Inflammatory macrophage (primary cell): ENCODE results near the gene LEP.
"Not testable (repeated sequence)": the region's sequence is repeated elsewhere in the genome, so short reads cannot be mapped to it uniquely, and the experiment has no call there.

Experiments used
- DNase-seq, 2 donors: peaks; one replicate each; pipeline ENCODE4 v3.0.0-alpha.2; 2020 to 2022

Gene LEP

DNA sequence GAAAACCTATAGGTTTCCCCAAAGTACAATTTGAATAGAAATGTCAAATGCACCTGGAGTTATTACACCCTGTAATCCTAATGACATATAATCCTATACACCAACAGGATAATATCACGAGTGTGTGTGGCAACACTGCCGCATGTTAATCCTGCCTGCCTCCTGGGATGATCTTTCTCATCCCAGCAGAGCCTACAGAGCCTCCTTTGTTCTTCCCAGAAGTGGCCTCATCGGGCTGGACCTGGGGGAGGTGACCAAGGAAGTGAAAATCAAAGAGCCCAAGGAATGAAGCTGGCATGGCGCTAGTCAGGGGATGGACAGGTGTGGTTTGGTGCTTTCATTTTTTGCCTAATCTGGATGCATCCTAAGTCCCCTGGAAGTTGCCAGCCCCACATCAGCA lies 29.5 kb upstream of the LEP start:
- DNase-seq = no peak

DNA sequence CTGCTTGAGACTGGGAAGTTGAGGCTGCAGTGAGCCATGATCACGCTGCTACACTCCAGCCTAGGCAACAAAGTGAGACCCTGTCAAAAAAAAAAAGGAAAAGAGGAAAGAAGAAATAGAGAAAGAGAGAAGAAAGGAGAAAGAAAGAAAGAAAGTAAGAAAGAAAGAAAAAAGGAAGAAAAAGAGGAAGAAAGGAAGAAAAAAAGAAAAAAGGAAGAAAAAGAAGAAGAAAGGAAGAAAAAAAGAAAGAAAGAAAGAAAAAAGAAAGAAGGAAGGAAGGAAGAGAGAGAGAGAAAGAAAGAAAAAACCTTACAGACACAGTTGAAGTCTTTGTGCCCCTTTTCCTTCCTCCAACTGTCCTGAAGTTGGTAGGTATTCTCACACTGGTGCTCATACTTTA lies 26.6 kb upstream of the LEP start:
- no peak for DNase-seq

DNA sequence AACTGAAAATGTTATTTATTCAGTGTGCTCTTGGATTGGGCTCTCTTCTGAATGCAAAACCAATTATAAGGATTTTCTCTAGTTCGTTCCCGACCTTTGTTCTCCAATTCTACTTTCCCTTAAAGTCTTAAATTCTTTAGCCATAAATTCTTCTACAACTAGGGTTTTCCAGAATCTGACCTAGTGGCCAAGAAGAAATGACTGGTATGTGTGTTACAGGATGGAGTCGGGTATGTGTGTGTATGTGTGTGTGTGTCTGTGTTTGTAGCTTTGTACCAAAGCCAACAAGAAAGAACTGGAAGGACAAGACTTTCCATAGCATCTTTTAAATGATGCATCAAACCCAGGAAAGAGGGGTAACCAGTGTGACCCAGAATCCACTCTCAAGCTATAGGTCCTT lies 25.8 kb upstream of the LEP start:
- no peak for DNase-seq

DNA sequence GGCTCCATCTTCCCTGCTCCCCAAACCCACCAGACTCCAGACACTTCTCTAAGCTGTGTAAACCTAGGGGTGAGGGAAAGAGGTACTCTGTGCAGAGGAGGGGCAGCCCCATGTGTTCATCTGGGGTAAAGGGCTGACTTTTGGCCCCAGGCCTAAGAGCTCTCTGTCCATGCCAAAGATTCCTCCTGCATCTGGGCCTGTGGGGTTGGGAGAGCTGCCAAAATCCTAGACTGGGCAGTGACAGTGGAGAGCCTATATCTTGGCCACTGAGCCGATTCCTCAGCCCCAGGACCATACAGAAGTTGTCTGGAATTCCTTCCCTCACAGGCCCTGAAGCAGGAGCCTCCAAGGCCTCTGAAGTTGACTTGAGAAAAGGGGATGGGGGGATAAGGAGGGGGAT lies 25.3 kb upstream of the LEP start:
- DNase-seq = no peak

DNA sequence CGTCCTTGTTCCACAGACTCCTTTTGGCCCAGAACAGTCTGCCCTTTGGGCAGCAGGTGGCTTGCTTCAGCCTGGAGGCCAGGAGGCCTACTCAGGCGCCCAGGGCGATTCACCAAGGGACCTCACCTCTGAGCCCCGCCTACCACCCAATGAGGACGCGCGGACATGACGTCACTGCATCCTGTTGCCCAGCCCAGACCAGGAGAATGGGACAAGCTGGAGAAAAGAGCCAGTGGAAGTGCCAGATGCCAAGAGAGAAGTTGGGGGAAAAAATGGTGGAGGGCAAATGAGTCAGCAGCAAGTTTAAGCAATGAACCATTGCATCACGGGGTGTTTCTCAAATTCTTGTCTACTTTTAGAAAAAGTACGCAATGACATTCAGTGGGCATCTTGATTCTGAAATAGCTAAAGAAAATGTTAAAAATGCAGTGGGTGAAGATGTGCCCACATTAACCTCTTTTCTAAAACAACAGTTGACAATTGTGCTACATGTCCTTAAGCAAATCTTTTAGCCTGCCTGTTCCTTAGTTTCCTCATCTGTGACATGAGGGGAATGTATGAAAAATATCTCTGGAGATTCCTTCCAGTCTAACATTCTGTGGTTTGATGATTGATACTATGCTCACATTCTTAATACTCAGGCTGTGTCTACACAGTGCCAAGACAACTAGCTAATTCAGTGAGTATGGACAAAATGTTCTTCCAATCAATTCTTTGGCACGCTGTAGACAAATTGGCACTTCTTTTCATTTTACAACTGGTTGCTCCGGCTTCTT lies 23.9 kb upstream of the LEP start:
- DNase-seq = peak; percentile 95 to 98

DNA sequence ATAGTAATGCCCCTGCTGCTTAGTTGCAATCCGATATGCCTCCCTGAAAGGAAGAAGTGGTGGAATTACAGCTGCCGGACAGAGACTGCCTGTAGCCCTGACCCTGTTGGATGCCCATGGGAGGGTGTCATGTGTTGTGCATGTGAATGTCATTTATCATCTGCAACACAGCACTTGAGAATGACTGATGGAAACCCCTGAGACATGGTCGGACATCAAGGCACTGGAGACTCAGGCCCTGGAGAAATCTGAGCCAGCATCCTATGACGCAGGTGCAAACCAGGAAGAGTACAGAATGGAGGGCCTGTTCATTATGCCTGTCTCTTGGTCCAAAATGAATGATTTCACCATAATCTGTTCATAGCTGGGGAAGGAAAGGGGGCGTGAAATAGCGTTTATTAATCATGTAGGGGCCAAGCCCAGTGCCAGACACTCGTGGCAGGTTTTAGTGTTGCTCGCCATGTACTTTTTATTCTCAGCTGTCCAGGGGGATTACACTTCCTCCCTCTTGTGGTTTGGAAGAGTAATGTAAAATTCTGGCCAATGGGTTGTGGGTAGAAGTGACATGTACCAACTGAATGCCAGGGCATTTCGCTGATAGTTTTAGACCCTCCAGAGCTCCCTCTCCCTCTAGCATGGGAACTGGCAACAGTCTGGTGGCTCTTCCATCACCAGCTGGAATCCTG lies 23.0 kb upstream of the LEP start:
- DNase-seq = peak; percentile 19 to 40

DNA sequence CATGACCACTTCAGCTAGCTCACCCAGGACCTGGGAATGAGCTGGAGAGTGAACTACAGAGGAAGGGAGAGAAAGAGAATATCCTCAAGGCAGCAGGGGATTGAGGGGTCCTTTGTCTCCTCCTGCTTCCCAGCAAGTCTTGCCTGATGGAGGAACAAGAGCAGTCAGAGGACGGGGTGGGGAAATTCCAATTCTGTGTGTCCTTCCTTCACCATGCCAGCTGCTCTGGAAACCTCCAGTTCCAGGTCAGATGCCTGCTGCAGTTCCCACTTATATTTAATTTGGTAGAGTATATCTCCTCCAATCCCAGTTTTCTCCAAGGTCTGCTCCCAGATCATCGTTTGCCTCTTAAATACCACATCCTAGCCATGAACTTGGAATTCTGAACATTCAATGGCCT lies 21.4 kb upstream of the LEP start:
- peak in 1 of 2 donors; percentile 18 for DNase-seq

DNA sequence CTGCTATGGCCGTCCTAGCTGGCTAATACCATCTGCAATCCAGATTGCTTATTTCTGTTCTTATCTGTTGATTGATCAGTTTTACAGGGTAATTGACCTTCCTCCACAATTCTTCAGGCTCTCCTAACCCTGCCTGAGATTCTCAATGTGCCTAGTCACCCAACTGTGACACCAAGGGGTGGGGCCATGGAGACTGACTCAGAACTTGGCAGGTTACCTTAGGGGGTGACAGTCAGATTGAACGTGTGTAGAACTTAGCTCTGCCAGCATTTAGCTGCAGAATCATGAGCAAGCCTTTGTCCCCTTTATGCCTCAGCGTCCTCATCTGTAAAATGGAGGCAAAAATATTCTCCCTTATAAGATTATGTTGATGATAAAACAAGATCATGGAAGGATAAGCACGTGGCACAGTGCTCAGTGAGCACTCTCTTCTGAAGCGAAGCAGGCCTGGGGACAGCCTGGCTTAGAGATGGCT lies 19.1 kb upstream of the LEP start:
- peak in 1 of 2 donors; percentile 10 for DNase-seq

DNA sequence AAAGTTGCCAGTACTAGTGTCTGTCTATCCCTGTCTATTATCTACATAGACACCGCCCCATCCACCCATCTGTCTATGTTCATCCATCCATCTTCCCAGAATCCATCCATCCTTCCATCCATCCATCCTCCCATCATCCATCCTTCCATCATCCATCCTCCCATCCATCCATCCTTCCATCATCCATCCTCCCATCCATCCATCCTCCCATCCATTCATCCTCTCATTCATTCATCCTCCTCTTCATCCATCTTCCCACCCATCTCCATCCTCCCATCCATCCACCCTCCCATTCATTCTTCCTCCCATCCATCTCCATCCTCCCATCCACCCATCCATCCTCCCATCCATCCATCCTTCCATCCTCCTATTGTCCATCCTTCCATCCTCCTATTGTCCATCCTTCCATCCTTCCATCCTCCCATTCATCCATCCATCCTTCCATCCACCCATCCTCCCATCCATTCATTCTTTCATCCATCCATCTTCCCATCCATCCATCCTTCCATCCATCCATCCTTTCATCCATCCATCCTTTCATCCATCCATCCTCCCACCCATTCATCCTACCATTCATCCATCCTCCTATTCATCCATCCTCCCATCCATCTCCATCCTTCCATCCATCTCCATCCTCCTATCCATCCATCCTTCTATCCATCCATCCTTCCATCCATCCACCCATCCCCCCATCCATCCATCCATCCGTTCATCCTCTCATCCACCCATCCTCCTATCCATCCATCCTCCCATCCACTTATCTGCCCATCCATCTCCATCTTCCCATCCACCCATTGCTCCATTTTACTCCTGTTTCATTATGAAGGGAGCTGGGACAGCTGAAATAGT lies 14.7 kb upstream of the LEP start:
- no peak for DNase-seq

DNA sequence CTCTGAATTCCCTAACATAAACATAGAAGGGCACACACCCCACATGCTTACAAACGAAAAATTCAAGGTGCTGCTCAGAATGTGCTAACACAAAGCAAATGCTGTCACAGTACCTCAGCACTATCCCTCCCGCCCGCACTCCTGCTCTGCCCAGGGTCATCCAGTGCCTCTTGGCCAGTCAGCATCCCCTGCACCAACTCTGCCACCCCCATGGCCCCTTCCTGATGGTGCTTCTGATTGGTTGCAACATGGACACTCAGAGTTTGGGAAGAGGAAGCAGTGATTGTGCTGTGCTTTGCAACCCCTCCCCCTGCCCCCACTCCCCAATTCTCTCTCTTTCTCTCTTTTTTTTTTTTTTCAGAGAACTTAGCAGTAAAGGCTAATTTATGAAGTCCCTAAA lies 13.8 kb upstream of the LEP start:
- peak; percentile 11 to 23 for DNase-seq

DNA sequence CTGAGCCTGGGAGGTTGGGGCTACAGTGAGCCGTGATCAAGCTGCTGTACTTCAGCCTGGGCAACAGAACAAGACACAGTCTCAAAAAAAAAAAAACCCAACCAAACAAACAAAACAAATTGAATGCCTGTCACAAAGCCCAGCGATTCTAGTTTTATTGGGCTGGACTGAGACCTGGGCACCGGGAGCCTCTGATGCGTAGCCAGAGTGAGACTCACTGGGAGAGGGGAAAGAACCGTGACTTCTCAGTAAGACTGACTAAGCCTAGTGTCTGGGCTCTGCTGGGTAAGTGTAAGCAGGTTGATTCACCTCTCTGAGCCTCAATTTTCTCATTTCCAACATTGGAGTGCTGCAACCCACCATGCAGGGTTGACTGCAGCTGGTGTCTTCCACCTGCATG lies 10.1 kb upstream of the LEP start:
- DNase-seq = no peak

DNA sequence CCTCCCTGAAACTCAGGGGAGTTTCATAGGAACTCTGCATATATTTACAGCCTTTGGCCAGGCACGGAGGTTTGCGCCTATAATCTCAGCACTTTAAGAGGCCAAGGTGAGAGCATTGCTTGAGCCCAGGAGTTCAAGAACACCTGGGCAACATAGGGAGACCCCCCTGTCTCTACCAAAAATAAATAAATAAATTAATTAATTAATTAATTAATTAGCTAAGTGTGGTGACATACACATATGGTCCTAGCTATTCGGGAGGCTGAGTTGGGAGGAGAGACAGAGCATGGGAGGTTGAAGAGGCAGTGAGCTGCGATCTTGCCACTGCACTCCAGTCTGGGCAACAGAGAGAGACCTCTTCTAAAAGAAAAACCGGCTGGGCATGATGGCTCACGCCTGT lies 9.4 kb upstream of the LEP start:
- DNase-seq = no peak

DNA sequence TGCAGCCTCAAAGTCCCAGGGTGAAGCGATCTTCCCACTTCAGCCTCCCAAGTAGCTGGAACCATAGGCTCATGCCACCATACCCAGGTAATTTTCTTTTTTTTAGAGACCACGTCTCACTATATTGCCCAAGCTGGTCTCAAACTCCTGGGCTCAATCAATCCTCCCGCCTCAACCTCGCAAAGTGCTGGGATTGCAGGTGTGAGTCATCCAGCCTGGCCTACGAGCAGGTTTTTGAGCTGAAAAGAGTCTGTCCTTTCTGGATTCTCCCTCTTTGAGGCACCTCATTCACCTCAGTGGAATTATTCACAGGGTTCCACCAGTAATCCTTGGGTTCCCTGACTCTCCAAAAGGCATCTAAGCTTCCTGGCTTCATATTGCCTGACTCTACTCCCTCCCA lies 7.6 kb upstream of the LEP start:
- DNase-seq = no peak

DNA sequence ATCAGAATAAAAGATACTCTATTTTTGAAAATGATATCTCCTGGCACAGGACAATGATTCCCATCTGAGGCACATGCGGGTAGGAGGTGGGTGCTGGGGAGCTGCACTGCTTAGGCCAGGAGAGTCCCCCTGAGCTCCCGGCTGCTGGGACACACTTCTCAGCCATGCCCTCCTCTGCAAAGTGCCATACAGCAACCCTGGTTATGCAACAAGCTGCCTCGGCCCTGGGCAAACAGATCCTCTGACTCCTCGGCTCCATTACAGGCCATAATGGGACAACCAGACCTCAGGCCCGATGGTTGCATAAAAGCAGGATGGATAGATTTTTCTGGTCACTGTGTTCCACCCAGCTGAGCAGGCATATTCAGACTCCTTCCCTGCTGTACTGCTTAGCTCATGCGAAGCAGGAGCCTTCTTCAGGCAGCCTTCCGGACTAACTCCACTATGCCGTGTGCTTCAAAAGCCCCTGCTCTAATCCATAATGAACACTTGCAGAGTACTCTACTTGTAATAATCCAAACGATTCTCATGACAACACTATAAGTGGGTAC lies 6.5 kb upstream of the LEP start:
- peak in 1 of 2 donors; percentile 25 for DNase-seq

DNA sequence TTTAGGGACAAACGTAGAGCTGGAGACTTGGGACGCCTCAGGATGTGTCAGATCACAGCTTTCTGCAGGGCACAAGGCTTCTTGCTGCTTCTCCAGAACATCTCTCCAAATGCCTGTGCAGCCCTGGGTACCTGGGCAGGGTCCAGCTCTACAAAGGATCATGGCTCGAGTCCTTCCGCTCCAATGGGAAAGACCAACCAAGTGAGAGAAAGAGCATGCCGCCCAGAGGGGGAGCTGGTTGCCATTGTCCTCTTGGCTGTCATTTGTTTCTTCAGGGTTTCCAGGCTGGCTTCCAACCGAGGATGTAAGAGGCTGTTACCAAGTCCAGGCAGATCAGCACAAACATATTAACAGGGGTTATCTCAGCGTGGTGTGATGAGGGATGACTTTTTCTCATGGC lies 5.6 kb upstream of the LEP start:
- no peak for DNase-seq

DNA sequence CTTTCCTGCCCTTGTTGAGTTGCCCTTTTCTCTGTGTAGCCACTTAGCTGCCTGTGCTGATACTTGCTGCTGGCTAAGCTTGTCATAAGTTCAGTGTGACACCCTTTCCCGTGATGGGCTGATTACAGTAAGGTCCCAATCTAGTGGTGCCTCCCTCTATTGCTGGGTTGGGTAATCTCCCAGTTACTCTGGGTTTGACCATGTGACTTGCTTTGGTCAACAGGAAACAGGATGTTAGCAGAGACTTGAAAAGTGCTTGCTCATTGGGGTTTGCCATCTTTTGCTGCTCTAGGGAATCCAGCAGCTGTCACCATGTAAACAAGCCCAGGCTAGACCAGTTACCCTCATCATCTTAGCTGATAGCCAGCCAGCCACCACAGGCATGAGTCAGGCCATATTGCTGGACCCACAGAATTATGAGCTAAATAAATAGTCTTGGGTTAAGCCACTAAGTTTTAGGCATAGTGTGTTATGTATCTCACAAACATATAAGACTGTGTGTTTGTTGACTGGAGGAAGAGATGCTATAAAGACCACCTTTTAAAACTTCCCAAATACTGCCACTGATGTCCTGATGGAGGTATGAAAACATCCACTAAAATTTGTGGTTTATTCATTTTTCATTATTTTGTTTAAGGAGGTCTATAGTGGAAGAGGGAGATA lies 4.0 kb upstream of the LEP start:
- DNase-seq = peak; percentile 97 to 98

DNA sequence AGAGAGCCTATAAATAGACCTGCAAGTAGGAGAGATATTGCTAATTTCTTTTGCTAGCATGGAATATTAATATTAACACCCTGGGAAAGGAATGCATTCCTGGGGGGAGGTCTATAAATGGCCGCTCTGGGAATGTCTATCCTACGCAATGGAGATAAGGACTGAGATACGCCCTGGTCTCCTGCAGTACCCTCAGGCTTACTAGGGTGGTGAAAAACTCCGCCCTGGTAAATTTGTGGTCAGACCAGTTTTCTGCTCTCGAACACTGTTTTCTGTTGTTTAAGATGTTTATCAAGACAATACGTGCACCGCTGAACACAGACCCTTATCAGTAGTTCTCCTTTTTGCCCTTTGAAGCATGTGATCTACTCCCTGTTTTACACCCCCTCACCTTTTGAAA lies 1.9 kb upstream of the LEP start:
- not testable (repeated sequence) for DNase-seq

DNA sequence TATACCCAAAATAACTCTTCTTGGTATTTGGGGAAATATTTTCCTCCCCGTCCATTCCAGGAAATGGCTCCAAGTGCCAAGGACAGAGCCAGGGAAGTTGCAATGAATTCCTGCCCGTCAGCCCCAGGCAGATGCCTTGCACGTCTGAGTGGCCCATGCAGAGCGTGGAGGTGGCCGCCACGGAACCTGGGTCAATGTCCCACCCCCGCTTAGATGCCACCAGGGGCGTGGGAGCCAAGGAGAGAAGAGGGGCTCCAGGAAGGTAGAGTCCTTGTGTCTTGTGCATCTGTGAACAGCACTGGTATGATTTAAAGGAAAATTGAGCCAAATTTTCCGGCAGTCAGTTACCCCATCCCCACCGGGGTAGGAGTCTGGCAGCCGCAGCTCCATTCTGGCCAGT lies 1.6 kb downstream of the LEP start:
- no peak for DNase-seq

DNA sequence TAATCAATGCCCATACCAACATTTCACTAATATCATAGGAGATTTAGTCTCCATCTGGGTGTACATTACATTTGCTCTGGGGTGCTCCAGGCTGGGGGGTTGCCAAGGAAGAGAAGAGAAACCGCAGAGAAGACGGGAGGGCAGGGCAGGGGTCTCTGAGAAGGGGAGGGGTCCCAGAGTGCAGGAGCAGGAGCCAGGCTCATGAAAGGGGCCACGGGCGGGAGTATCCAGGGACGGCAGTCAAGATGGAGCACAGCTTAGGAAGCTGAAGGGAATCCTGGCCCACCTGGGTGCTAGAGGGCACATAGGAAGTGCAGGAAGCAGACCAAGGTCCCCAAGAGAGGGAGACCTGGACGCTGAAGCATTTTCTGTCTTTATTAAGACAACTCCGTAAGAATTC lies 2.2 kb downstream of the LEP start:
- DNase-seq = no peak

DNA sequence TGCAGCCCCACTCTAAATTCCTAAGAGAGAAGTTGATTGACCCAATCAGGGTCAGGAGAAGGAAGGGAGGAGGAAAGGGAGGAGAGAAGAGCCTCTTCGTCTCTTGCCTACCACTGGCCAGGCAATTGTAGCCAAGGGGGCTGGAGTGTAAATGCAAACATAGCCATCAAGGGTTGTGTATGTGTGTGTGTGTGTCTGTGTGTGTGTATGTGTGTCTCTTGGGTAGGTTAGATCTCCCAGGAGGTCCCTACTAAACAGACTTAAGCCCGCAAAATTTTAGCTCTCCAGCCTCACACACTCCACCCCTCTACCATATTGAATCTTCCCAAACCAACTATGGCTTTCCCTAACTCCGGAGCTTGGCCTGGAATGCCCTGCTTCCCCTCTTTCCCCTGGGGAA lies 3.8 kb downstream of the LEP start:
- no peak for DNase-seq

DNA sequence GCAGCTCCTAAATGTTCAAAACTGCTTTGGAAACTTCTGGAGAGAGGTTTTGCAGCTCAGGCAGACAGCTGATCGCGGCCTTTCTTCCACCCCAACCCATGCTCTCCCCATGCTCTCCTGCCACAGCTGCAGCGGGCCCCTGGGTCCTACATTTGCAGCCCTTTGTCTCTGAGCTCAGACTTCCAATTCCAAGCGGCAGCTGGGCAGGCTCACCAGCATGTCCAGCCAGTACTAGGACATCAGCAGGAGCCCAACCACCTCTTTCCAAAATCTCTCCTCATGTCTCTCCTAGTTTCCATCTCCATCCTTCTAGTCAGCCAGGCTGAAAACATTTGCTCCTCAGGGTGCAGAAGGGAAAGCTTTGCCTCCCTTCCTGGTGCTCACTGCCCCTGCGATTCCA lies 6.0 kb downstream of the LEP start:
- DNase-seq = no peak

DNA sequence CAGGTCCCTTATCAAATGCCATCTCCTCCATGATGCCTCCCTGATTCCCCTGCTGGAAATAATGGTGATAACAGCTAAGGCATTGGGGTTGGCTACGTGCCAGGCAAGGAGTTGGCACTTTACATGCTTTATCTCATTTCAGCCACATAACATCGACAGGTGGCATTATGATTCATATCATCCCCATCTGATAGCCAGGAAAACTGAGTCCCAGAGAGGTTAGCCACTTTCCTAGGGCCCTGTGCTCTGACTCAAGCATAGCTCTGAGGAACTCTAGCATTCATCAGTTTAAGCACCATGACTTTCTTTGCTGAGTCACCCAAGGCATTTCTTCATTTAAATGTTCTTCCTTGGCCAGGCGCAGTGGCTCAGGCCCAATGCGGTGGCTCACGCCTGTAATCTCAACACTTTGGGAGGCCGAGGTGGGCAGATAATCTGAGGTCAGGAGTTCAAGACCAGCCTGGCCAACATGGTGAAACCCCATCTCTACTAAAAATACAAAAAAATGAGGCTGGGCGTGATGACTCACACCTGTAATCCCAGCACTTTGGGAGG lies 6.6 kb downstream of the LEP start:
- peak; percentile 50 to 52 for DNase-seq
